ENCODE measurements around the gene BPGM. TPM values are rescaled to one million over a fixed set of nuclear protein-coding genes. Genes with fewer than 3 reads are reported as not detected.
A peak's percentile ranks its signal among the peaks of the same experiment; 100 is the strongest.

The BPGM gene
- polyA plus RNA-seq, 2 donors, result 9.5 to 27.1 TPM

- no peaks in the 10 kb centered on the region for H3K36me3 ChIP-seq (ENCODE audit: control insufficient read depth in 2 of 2, insufficient read depth in 2 of 2, low read length in 1 of 2)
- H3K4me1 ChIP-seq (ENCODE audit: control insufficient read depth in 2 of 2, insufficient read depth in 2 of 2, low read length in 1 of 2), result no peaks in the 10 kb centered on the region
- no peak overlapping the region for H3K4me3 ChIP-seq (ENCODE audit: low read depth in 1 of 2, low read length in 2 of 2)
- H3K27me3 ChIP-seq (ENCODE audit: control insufficient read depth in 1 of 2, insufficient read depth in 2 of 2, low read length in 2 of 2), result no peaks in the 10 kb centered on the region
- H3K9me3 ChIP-seq (ENCODE audit: control insufficient read depth in 2 of 2, insufficient read depth in 1 of 2, low read depth in 1 of 2, low read length in 1 of 2), result no peaks in the 10 kb centered on the region
- H3K27ac ChIP-seq (ENCODE audit: low read depth in 2 of 2, low read length in 1 of 2), result peak overlapping the region in 1 of 2 donors; percentile 5
- 34 to 38% methylated on average over 5 of the region's 5 CpGs for WGBS, 2 donors
These were observed 73.7 kb downstream of the BPGM start for GRCh38 chr7:134720091-134720935.

GRCh38 chr7:134721171-134721570 lies 74.5 kb downstream of the BPGM start:
- no peaks in the 10 kb centered on the region for H3K4me1 ChIP-seq (ENCODE audit: control insufficient read depth in 2 of 2, insufficient read depth in 2 of 2, low read length in 1 of 2)
- no peak overlapping the region for H3K4me3 ChIP-seq (ENCODE audit: low read depth in 1 of 2, low read length in 2 of 2)
- H3K27me3 ChIP-seq (ENCODE audit: control insufficient read depth in 1 of 2, insufficient read depth in 2 of 2, low read length in 2 of 2), result no peaks in the 10 kb centered on the region
- H3K27ac ChIP-seq (ENCODE audit: low read depth in 2 of 2, low read length in 1 of 2), result peak overlapping the region; percentile 58 to 72
- WGBS, 2 donors, result 48 to 72% methylated on average over 2 of the region's 2 CpGs
- no peaks in the 10 kb centered on the region for H3K9me3 ChIP-seq (ENCODE audit: control insufficient read depth in 2 of 2, insufficient read depth in 1 of 2, low read depth in 1 of 2, low read length in 1 of 2)
- H3K36me3 ChIP-seq (ENCODE audit: control insufficient read depth in 2 of 2, insufficient read depth in 2 of 2, low read length in 1 of 2), result no peaks in the 10 kb centered on the region

GRCh38 chr7:134722786-134723322 lies 76.2 kb downstream of the BPGM start:
- Histone ChIP-seq H3K9me3 (ENCODE audit: control insufficient read depth in 2 of 2, insufficient read depth in 1 of 2, low read depth in 1 of 2, low read length in 1 of 2) (no peaks in the 10 kb centered on the region), H3K4me1 (ENCODE audit: control insufficient read depth in 2 of 2, insufficient read depth in 2 of 2, low read length in 1 of 2) (no peaks in the 10 kb centered on the region), H3K27ac (ENCODE audit: low read depth in 2 of 2, low read length in 1 of 2) (peak overlapping the region in 1 of 2 donors; percentile 71), H3K27me3 (ENCODE audit: control insufficient read depth in 1 of 2, insufficient read depth in 2 of 2, low read length in 2 of 2) (no peaks in the 10 kb centered on the region), H3K36me3 (ENCODE audit: control insufficient read depth in 2 of 2, insufficient read depth in 2 of 2, low read length in 1 of 2) (no peaks in the 10 kb centered on the region), H3K4me3 (ENCODE audit: low read depth in 1 of 2, low read length in 2 of 2) (no peak overlapping the region)
- WGBS, 2 donors, result 70 to 81% methylated on average over 4 of the region's 4 CpGs

- Histone ChIP-seq H3K36me3 (ENCODE audit: control insufficient read depth in 2 of 2, insufficient read depth in 2 of 2, low read length in 1 of 2) (no peaks in the 10 kb centered on the region), H3K27ac (ENCODE audit: low read depth in 2 of 2, low read length in 1 of 2) (no peak overlapping the region), H3K9me3 (ENCODE audit: control insufficient read depth in 2 of 2, insufficient read depth in 1 of 2, low read depth in 1 of 2, low read length in 1 of 2) (no peaks in the 10 kb centered on the region), H3K4me3 (ENCODE audit: low read depth in 1 of 2, low read length in 2 of 2) (no peak overlapping the region), H3K27me3 (ENCODE audit: control insufficient read depth in 1 of 2, insufficient read depth in 2 of 2, low read length in 2 of 2) (no peaks in the 10 kb centered on the region), H3K4me1 (ENCODE audit: control insufficient read depth in 2 of 2, insufficient read depth in 2 of 2, low read length in 1 of 2) (no peaks in the 10 kb centered on the region)
- WGBS, 2 donors, result 68 to 78% methylated on average over 5 of the region's 5 CpGs
These were observed 77.2 kb downstream of the BPGM start for GRCh38 chr7:134723892-134724291.

- no peaks in the 10 kb centered on the region for H3K27me3 ChIP-seq (ENCODE audit: control insufficient read depth in 1 of 2, insufficient read depth in 2 of 2, low read length in 2 of 2)
- H3K4me3 ChIP-seq (ENCODE audit: low read depth in 1 of 2, low read length in 2 of 2), result no peak overlapping the region
- 37 to 39% methylated on average over 2 of the region's 2 CpGs for WGBS, 2 donors
- H3K27ac ChIP-seq (ENCODE audit: low read depth in 2 of 2, low read length in 1 of 2), result peak overlapping the region; percentile 4 to 24
- no peaks in the 10 kb centered on the region for H3K4me1 ChIP-seq (ENCODE audit: control insufficient read depth in 2 of 2, insufficient read depth in 2 of 2, low read length in 1 of 2)
- H3K36me3 ChIP-seq (ENCODE audit: control insufficient read depth in 2 of 2, insufficient read depth in 2 of 2, low read length in 1 of 2), result no peaks in the 10 kb centered on the region
- no peaks in the 10 kb centered on the region for H3K9me3 ChIP-seq (ENCODE audit: control insufficient read depth in 2 of 2, insufficient read depth in 1 of 2, low read depth in 1 of 2, low read length in 1 of 2)
These were observed 78.0 kb downstream of the BPGM start for GRCh38 chr7:134724606-134725005.

GRCh38 chr7:134726581-134726980 lies 79.9 kb downstream of the BPGM start:
- Histone ChIP-seq H3K9me3 (ENCODE audit: control insufficient read depth in 2 of 2, insufficient read depth in 1 of 2, low read depth in 1 of 2, low read length in 1 of 2) (no peaks in the 10 kb centered on the region), H3K4me1 (ENCODE audit: control insufficient read depth in 2 of 2, insufficient read depth in 2 of 2, low read length in 1 of 2) (no peaks in the 10 kb centered on the region), H3K4me3 (ENCODE audit: low read depth in 1 of 2, low read length in 2 of 2) (no peak overlapping the region), H3K27ac (ENCODE audit: low read depth in 2 of 2, low read length in 1 of 2) (peak overlapping the region; percentile 10 to 14), H3K36me3 (ENCODE audit: control insufficient read depth in 2 of 2, insufficient read depth in 2 of 2, low read length in 1 of 2) (no peaks in the 10 kb centered on the region), H3K27me3 (ENCODE audit: control insufficient read depth in 1 of 2, insufficient read depth in 2 of 2, low read length in 2 of 2) (no peaks in the 10 kb centered on the region)
- WGBS, 2 donors, result 64% methylated on average over 2 of the region's 2 CpGs

- H3K36me3 ChIP-seq (ENCODE audit: control insufficient read depth in 2 of 2, insufficient read depth in 2 of 2, low read length in 1 of 2), result no peaks in the 10 kb centered on the region
- no peaks in the 10 kb centered on the region for H3K4me1 ChIP-seq (ENCODE audit: control insufficient read depth in 2 of 2, insufficient read depth in 2 of 2, low read length in 1 of 2)
- no peaks in the 10 kb centered on the region for H3K9me3 ChIP-seq (ENCODE audit: control insufficient read depth in 2 of 2, insufficient read depth in 1 of 2, low read depth in 1 of 2, low read length in 1 of 2)
- H3K4me3 ChIP-seq (ENCODE audit: low read depth in 1 of 2, low read length in 2 of 2), result no peak overlapping the region
- no peaks in the 10 kb centered on the region for H3K27me3 ChIP-seq (ENCODE audit: control insufficient read depth in 1 of 2, insufficient read depth in 2 of 2, low read length in 2 of 2)
- H3K27ac ChIP-seq (ENCODE audit: low read depth in 2 of 2, low read length in 1 of 2), result no peak overlapping the region
- 76 to 80% methylated on average over 3 of the region's 3 CpGs for WGBS, 2 donors
These were observed 81.1 kb downstream of the BPGM start for GRCh38 chr7:134727711-134728110.

Other genes with a start within 250 kb of the BPGM start
- 10 to 100 TPM; 10.6 to 20.6 TPM for gene AKR1B1, start 187.8 kb upstream of the BPGM start, polyA plus RNA-seq
- gene AKR1B10, start 119.3 kb upstream of the BPGM start, polyA plus RNA-seq, result 100 to 1,000 TPM; 104 to 183 TPM
- under 1 TPM; 0.24 to 0.86 TPM for gene AKR1B15, start 97.7 kb upstream of the BPGM start, polyA plus RNA-seq
- gene CALD1, start 132.8 kb downstream of the BPGM start, polyA plus RNA-seq, result 100 to 1,000 TPM in 1 of 2 donors, 10 to 100 TPM in 1; 93.4 to 128 TPM